H4 (cell line): ENCODE measurements around the gene SPP1. TPM values are rescaled to one million over a fixed set of nuclear protein-coding genes. Genes with fewer than 3 reads are reported as not detected.
A peak's percentile ranks its signal among the peaks of the same experiment; 100 is the strongest.
"Not testable (repeated sequence)": the region's sequence is repeated elsewhere in the genome, so short reads cannot be mapped to it uniquely, and the experiment has no call there.

ENCODE experiments used
- DNase-seq: peaks from one replicate; pipeline ENCODE4 v3.0.0-alpha.2; 2015; ENCODE audit warnings: low spot score
- total RNA-seq: library from RNA; depleted of rRNA; stranded (reverse); fragments of >200 nt; shearing (Covaris generic); gene quantifications from 2 replicates; pipeline ENCODE4 v1.2.3, GENCODE V29; 2014; rRNA removed

Gene SPP1
- 197 and 219 TPM in 2 replicates for total RNA-seq

DNA sequence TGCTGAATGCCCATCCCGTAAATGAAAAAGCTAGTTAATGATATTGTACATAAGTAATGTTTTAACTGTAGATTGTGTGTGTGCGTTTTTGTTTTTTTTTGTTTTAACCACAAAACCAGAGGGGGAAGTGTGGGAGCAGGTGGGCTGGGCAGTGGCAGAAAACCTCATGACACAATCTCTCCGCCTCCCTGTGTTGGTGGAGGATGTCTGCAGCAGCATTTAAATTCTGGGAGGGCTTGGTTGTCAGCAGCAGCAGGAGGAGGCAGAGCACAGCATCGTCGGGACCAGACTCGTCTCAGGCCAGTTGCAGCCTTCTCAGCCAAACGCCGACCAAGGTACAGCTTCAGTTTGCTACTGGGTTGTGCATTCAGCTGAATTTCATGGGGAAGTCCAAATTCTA, at the start of gene SPP1:
TSS of gene SPP1 (plus strand) at position 249 of the 400 bp plus-strand sequence. CDS start 1,182 bp downstream, outside the sequence.
- peak; percentile 89 for DNase-seq

- no peak for DNase-seq
Observed at GRCh38 chr4:87926554-87927098, 48.9 kb upstream of the SPP1 start.

DNA sequence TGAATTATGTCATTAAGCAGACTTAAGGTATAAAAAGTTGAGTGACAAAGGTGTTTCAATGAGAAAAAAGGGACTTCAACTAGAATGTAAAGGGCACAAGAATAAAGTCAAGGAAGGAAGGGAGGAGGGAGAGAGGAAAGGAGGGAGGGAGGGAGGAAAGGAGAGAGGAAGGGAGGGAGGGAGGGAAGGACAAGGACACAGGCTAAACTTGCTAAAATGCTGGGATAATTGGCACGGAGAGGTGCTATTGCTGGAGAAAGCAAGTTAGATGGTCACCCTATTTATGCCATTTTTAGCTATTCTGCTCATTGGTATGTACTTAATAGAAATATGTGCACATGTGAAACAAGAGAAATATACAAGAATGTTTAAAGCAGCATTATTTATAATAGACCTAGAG, 44.9 kb upstream of the SPP1 start:
- DNase-seq: no peak

- no peak for DNase-seq
Observed at GRCh38 chr4:87931932-87932331, 43.6 kb upstream of the SPP1 start.

- no peak for DNase-seq
Observed at GRCh38 chr4:87932718-87933141, 42.8 kb upstream of the SPP1 start.

DNA sequence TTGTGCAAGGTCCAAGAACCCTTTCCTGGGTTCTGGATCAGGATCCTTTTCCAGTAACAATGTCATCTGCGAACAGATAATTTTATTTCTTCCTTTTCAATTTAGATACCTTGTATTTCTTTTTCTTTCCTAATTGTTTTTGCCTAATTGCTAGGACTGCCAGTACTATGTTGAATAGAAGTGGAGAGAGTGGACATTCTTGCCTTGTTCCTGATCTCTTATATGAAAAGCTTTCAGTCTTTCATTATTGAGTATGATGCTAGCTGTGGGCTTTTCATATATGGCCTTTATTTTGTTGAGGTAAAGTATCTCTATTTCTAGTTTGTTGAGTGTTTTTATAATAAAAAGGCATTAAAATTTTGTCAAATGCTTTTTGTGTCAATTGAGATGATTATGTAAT, 42.2 kb upstream of the SPP1 start:
- no peak for DNase-seq

DNA sequence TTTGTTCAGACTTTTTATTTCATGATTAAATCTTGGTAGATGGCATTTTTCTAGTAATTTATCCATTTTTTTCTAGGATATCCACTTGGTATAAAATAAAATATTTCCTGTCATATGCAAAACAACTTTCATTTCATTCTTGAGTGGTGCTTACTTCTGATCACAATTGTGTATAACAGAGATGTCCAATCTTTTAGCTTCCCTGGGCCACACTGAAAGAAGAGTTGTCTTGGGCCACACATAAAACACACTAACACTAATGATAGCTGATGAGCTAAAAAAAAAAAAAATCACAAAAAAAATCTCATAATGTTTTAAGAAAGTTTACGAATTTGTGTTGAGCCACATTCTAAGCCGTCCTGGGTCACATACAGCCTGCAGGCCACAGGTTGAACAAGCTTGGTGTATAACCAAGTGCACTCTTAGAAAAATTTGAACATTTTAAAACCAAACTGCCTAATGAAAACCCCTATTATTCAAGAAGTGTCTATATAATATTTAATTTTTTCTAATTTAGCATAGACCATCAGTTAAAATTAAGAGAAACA, 41.3 kb upstream of the SPP1 start:
- no peak for DNase-seq

GRCh38 chr4:87934973-87935372, 40.5 kb upstream of the SPP1 start:
- no peak for DNase-seq

- DNase-seq: not testable (repeated sequence)
Observed at GRCh38 chr4:87935954-87936353, 39.6 kb upstream of the SPP1 start.

GRCh38 chr4:87937523-87937922, 38.0 kb upstream of the SPP1 start:
- no peak for DNase-seq

GRCh38 chr4:87938746-87939145, 36.8 kb upstream of the SPP1 start:
- DNase-seq: no peak

GRCh38 chr4:87939978-87940690, 35.4 kb upstream of the SPP1 start:
- no peak for DNase-seq

- not testable (repeated sequence) for DNase-seq
Observed at GRCh38 chr4:87940809-87941208, 34.7 kb upstream of the SPP1 start.

DNA sequence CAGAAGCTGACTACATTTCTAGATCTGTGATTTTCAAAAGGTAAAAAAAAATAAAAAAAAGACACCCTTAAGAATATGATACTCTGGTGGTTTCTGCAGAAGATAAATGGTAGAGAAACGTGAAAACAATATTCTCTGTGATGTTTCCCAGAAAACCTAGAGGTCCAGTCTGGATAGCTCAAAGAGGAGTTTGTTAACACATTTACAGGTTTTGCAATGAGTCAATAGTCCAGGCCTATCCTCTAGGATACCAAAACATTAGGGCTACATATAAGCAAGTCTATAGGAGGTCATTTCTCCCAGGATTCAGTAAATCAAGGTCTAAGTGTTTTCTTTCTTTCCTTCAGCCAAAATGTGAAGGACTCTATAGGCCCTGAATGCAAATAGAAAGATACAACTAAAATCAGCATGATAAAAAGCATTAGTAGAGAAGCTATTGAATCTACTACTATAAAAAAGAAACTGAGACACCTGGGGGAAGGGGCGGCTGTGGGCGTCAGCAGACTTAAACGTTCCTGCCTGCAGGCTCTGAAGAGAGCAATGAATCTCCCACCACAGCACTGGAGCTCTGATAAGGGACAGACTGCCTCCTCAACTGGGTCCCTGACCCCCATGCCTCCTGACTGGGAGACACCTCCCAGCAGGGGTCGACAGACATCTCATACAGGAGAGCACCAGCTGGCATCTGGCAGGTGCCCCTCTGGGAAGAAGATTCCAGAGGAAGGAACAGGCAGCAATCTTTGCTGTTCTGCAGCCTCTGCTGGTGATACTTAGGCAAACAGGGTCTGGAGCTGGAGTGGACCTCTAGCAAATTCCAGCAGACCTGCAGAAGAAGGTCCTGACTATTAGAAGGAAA, 33.7 kb upstream of the SPP1 start:
- DNase-seq: no peak

GRCh38 chr4:87943660-87944149, 31.8 kb upstream of the SPP1 start:
- DNase-seq: no peak

GRCh38 chr4:87944967-87945366, 30.5 kb upstream of the SPP1 start:
- no peak for DNase-seq

DNA sequence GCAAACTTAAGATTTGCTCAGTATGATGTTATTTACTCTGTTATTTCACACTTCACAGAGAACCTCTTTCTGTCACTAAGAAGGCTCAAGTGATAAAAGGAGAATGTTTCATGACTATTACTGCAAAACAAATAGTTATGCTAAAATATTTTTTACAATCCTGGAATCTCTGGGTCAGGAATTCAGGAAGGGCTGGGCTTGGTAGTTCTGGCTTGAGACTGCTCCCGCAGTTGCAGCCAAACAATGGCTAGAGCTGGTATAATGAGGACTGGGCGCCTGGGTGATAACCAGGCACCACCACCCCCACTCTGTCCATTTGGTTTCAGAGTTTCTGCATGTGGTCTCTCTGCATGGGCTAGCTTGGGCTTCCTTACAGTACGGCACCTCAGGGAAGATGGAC, 28.7 kb upstream of the SPP1 start:
- DNase-seq: no peak

DNA sequence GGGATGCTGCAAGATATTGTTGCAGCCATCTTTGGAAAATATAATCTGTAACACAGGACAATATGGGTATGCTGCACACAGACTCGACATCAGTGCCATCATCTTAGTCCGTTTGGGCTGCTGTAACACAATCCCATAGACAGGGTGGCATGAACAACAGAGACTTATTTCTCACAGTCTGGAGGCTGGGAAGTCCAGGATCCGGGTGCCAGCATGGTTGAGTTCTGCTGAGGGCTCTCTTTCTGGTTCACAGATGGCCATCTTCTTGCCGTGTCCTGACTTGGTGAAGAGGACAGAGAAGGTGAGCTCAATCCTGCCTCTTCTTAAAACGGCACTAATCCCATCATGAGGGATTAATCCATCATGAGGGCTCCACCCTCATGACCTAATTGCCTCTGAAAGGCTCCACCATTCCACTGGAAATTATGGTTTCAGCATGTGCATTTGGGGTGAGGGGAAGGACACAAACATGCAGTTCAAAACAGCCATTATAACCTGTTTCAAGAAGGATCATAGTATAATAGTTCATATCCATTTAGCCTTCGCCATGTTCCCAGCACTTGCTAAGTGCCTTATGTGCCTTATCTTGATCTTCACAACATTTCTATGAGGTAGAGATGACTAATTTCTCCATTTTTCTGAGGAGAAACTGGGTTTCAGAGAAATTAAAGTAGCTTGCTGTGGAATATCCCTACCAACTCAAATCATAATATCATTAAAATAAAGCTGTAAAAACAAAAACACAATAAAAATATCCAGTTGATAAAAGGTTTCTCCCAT, 27.9 kb upstream of the SPP1 start:
- DNase-seq: no peak

- DNase-seq: peak; percentile 50
Observed at GRCh38 chr4:87949961-87950360, 25.6 kb upstream of the SPP1 start.

- no peak for DNase-seq
Observed at GRCh38 chr4:87950493-87950892, 25.0 kb upstream of the SPP1 start.

- no peak for DNase-seq
Observed at GRCh38 chr4:87950936-87951511, 24.5 kb upstream of the SPP1 start.
